HCT116 (cell line): ENCODE measurements around the gene CALM3.

Experiments
- JUND ChIP-seq: IDR thresholded peaks from 2 replicates; pipeline ENCODE4 v1.6.1; 2012
- POLR2A ChIP-seq: IDR thresholded peaks from 2 replicates; pipeline ENCODE4 v1.7.0; 2011; ENCODE audit warnings: borderline replicate concordance; ENCODE audit not compliant: insufficient read depth, insufficient read length; ENCODE audit errors: extremely low read depth
- SP1 ChIP-seq: IDR thresholded peaks from 2 replicates; pipeline ENCODE4 v1.6.1; 2012; ENCODE audit warnings: low read depth
- TF ChIP-seq, protein P1 (sequence below), 3 experiments: fragments of 200-600 bp in 1 of 3; sonication (generic) in 1 of 3; IDR thresholded peaks in 2 of 3; conservative IDR thresholded peaks in 1 of 3; 2 replicates each; pipeline ENCODE4 v1.5.1; 2012 to 2017; ENCODE audit warnings: low read depth in 2 of 3, low read length in 2 of 3, antibody characterized with exemption in 1 of 3, borderline replicate concordance in 1 of 3, control low read depth in 1 of 3, mild to moderate bottlenecking in 1 of 3, mixed read lengths in 1 of 3, mixed run types in 1 of 3, moderate library complexity in 1 of 3; ENCODE audit not compliant: insufficient read depth in 1 of 3

DNA sequence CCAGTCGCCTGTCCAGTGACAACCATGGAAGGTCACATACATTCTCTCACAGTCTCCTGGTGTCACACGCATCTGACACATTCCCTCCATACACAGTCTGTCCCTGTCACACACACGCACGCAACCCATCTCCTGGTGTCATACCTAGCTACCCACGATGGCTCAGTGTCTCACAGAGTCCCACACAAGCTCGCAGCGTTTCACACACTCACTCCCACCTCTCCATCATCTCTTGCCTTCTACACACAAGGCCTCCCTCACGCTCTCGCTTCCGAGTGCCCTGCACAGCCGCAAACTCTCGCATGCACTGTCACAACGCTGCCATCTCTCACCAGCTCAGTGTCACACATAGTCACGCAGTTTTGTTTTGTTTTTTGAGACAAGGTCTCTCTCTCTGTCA is 36.1 kb downstream of the CALM3 start:
- TF ChIP-seq POLR2A (no peak), SP1 (no peak), JUND (no peak)
- TF ChIP-seq, protein P1, sequence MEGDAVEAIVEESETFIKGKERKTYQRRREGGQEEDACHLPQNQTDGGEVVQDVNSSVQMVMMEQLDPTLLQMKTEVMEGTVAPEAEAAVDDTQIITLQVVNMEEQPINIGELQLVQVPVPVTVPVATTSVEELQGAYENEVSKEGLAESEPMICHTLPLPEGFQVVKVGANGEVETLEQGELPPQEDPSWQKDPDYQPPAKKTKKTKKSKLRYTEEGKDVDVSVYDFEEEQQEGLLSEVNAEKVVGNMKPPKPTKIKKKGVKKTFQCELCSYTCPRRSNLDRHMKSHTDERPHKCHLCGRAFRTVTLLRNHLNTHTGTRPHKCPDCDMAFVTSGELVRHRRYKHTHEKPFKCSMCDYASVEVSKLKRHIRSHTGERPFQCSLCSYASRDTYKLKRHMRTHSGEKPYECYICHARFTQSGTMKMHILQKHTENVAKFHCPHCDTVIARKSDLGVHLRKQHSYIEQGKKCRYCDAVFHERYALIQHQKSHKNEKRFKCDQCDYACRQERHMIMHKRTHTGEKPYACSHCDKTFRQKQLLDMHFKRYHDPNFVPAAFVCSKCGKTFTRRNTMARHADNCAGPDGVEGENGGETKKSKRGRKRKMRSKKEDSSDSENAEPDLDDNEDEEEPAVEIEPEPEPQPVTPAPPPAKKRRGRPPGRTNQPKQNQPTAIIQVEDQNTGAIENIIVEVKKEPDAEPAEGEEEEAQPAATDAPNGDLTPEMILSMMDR (IDR thresholded peaks at IDR 0.05 in 2 of 3, conservative IDR thresholded peaks at IDR 0.05 in 1 of 3; ENCODE audit: borderline replicate concordance in 1 of 3, insufficient read depth in 1 of 3, low read depth in 2 of 3, low read length in 2 of 3) = no peak
